BLaER1 (cell line): Measurements from ENCODE around the gene SRCIN1.

Source experiments
- H3K27ac ChIP-seq: shearing (Covaris generic); formaldehyde crosslinking; 2 replicates; pipeline ENCODE4 v1.8.1; 2022
- H3K27me3 ChIP-seq: shearing (Covaris generic); formaldehyde crosslinking; 2 replicates; pipeline ENCODE4 v1.8.1; 2022
- H3K36me3 ChIP-seq: shearing (Covaris generic); formaldehyde crosslinking; 2 replicates; pipeline ENCODE4 v1.8.1; 2022
- H3K4me1 ChIP-seq: shearing (Covaris generic); formaldehyde crosslinking; 2 replicates; pipeline ENCODE4 v1.8.1; 2022
- H3K4me2 ChIP-seq: shearing (Covaris generic); formaldehyde crosslinking; 2 replicates; pipeline ENCODE4 v1.8.1; 2022
- H3K4me3 ChIP-seq: shearing (Covaris generic); formaldehyde crosslinking; 2 replicates; pipeline ENCODE4 v1.8.1; 2022
- H3K9ac ChIP-seq: shearing (Covaris generic); formaldehyde crosslinking; 2 replicates; pipeline ENCODE4 v1.8.1; 2022
- H3K9me3 ChIP-seq: shearing (Covaris generic); formaldehyde crosslinking; 2 replicates; pipeline ENCODE4 v1.8.1; 2022
- H4K20me1 ChIP-seq: shearing (Covaris generic); formaldehyde crosslinking; 2 replicates; pipeline ENCODE4 v1.8.1; 2022
- Cebpa-rat ChIP-seq: shearing (Covaris generic); IDR thresholded peaks from 2 replicates; pipeline ENCODE4 v1.8.1; 2022

SRCIN1 gene

DNA sequence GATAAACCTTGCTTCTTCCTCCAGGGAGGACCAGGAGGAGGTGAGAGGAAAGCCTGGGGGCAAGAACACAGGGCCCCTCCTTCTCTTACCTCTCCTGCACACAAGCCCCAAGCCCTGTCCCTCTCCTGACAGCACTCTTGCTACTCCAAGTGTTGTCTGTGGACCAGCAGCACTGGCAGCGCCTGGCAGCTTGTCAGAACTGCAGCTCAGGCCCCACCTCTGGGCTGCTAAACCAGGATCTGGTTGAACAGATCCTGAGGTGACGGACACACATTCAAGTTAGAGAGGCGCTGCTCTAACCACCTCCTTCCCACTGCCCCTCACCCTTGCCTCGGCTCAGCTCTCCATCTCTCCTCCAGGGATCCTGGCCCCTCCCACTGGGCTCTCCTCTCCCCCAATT is 56.5 kb downstream of the SRCIN1 start:
- H3K27ac ChIP-seq = no peak overlapping the region
- TF ChIP-seq Cebpa-rat = no peak
- no peaks in the 10 kb centered on the region for H3K36me3 ChIP-seq
- H3K9ac ChIP-seq = no peak overlapping the region
- peaks cover 20% of the 10 kb centered on the region for H3K4me1 ChIP-seq
- no peaks in the 10 kb centered on the region for H3K9me3 ChIP-seq
- H3K27me3 ChIP-seq = no peaks in the 10 kb centered on the region
- H3K4me3 ChIP-seq = no peak overlapping the region
- no peaks in the 10 kb centered on the region for H4K20me1 ChIP-seq
- no peak overlapping the region for H3K4me2 ChIP-seq

GRCh38 chr17:38547444-38547843 is 58.3 kb downstream of the SRCIN1 start:
- Histone ChIP-seq H3K9ac (no peak overlapping the region), H3K27ac (no peak overlapping the region), H4K20me1 (no peaks in the 10 kb centered on the region), H3K27me3 (no peaks in the 10 kb centered on the region), H3K4me3 (no peak overlapping the region), H3K4me2 (no peak overlapping the region), H3K9me3 (no peaks in the 10 kb centered on the region), H3K36me3 (no peaks in the 10 kb centered on the region), H3K4me1 (peaks cover 11% of the 10 kb centered on the region)
- no peak for TF ChIP-seq Cebpa-rat

- Histone ChIP-seq H3K9me3 (no peaks in the 10 kb centered on the region), H3K4me1 (peaks cover 11% of the 10 kb centered on the region), H4K20me1 (no peaks in the 10 kb centered on the region), H3K27ac (no peak overlapping the region), H3K27me3 (no peaks in the 10 kb centered on the region), H3K36me3 (no peaks in the 10 kb centered on the region), H3K9ac (no peak overlapping the region), H3K4me2 (no peak overlapping the region), H3K4me3 (no peak overlapping the region)
- TF ChIP-seq Cebpa-rat = no peak
Measured at GRCh38 chr17:38546396-38546795, 59.4 kb downstream of the SRCIN1 start.

DNA sequence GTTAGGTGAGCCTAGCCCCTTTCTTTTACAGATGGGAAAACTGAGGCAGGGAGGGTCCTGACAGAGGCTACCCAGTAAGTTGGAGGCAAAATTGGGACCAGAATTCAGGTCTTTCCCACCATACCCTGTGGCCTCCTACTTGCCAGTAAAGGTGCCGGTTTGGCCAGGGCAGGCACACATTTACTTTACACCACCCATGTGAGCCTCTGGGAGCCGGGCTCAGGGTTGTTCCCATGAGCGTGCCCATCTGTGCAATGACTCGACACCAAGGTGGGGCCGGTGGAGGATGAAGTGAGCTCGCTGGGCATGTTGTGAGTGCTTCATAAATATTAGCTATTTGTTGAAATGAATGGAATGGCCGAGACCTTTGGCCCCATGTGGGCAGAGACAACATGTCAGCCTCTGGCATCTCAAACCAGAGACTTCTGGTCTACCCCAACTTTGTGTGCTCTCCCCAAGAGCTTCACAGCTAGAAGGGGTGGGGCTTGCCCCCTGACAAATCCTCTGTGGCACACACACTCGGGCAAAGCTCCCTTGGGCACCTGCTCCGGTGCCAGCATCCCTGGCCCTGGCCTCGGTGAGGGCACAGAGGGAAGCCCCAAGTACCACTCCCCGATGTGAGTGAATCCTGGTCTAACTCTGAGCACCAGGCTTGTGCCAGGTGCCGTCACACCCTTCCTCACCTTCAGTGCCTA is 60.1 kb downstream of the SRCIN1 start:
- H3K4me1 ChIP-seq = peaks cover 11% of the 10 kb centered on the region
- no peak overlapping the region for H3K4me2 ChIP-seq
- no peak overlapping the region for H3K27ac ChIP-seq
- no peaks in the 10 kb centered on the region for H3K36me3 ChIP-seq
- H3K4me3 ChIP-seq = no peak overlapping the region
- no peak overlapping the region for H3K9ac ChIP-seq
- no peaks in the 10 kb centered on the region for H3K27me3 ChIP-seq
- no peaks in the 10 kb centered on the region for H3K9me3 ChIP-seq
- no peak for TF ChIP-seq Cebpa-rat
- no peaks in the 10 kb centered on the region for H4K20me1 ChIP-seq

GRCh38 chr17:38544839-38545209 is 60.9 kb downstream of the SRCIN1 start:
- Histone ChIP-seq H3K27ac (no peak overlapping the region), H3K36me3 (no peaks in the 10 kb centered on the region), H4K20me1 (no peaks in the 10 kb centered on the region), H3K4me1 (peaks cover 13% of the 10 kb centered on the region), H3K9me3 (no peaks in the 10 kb centered on the region), H3K9ac (no peak overlapping the region), H3K27me3 (no peaks in the 10 kb centered on the region), H3K4me3 (no peak overlapping the region), H3K4me2 (no peak overlapping the region)
- TF ChIP-seq Cebpa-rat = no peak

GRCh38 chr17:38544175-38544838 is 61.4 kb downstream of the SRCIN1 start:
- Histone ChIP-seq H4K20me1 (no peaks in the 10 kb centered on the region), H3K9me3 (no peaks in the 10 kb centered on the region)

DNA sequence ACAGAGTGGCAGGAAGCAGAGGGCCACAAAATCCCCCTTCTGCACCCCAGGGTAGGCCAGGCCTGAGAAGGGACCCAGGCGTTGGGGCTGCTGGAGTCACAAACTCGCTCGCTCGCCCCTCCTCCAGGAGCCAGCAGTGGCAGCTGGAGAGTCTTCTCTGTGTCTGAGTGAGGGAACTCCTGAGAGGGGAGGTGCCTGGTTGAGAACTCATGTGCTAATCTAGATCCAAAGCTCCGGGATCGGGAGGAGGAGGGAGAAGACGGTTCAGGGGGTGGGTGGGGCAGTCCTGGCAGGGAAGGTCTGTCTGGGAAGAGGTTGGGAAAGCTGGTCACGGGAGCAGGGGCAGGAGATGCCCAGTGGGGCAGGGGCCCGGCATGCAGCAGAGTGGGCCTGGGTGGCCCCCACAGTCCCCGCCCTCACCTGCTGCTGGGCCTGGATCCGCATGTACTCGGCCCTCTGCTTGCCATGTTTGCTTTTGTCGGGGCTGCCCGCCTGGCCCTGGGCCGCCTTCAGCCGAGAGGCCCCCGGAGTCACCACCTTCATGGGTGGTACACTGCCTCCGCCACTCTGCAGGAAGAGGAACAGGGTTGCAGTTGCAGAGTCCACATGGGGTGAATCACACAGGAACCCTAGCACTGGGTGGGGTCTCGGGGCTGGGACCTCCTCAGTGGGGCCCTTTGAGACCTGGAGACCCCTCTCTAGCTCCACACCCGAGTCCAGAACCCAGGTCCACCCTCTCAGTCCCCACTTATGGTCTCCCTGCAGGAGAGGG is 62.2 kb downstream of the SRCIN1 start:
- TF ChIP-seq Cebpa-rat = no peak
- Histone ChIP-seq H3K4me3 (no peak overlapping the region), H3K36me3 (no peaks in the 10 kb centered on the region), H3K4me2 (no peak overlapping the region), H3K9me3 (no peaks in the 10 kb centered on the region), H3K27me3 (no peaks in the 10 kb centered on the region), H3K27ac (no peak overlapping the region), H4K20me1 (no peaks in the 10 kb centered on the region), H3K9ac (no peak overlapping the region), H3K4me1 (peaks cover 21% of the 10 kb centered on the region)

More at GRCh38 chr17:38544175-38544838, 61.4 kb downstream of the SRCIN1 start:
- Histone ChIP-seq H3K4me1 (peaks cover 18% of the 10 kb centered on the region), H3K4me2 (0 out of 2 replicates have a peak overlapping the region, but pooled peaks have one; percentile 30), H3K4me3 (no peak overlapping the region), H3K36me3 (no peaks in the 10 kb centered on the region), H3K27ac (no peak overlapping the region), H3K27me3 (no peaks in the 10 kb centered on the region), H3K9ac (no peak overlapping the region)
- TF ChIP-seq Cebpa-rat = no peak

- Histone ChIP-seq H3K4me1 (peaks cover 21% of the 10 kb centered on the region), H3K4me2 (no peak overlapping the region), H3K4me3 (no peak overlapping the region), H3K36me3 (no peaks in the 10 kb centered on the region), H3K27ac (no peak overlapping the region), H3K9ac (no peak overlapping the region), H3K27me3 (no peaks in the 10 kb centered on the region), H4K20me1 (no peaks in the 10 kb centered on the region), H3K9me3 (no peaks in the 10 kb centered on the region)
- no peak for TF ChIP-seq Cebpa-rat
Measured at GRCh38 chr17:38542286-38542685, 63.5 kb downstream of the SRCIN1 start.

DNA sequence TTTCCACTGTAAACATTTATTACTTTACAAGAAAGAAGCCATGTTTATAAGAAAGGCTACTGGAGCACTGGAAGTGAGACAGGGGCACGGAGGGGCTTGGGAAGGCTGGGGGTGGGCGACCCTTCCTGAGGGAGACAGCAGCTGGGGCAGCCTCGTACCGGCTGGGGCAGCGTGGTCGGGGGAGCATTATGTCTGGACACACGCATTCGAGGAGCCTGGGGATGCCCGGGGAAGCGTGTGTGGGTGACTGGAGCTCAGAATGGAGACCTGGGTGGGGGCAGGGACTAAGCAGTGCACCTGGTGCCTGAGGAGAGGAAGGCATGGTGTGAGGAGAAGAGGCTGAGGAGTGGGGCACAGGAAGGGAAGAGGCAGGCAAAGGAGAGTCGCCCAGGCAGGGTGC is 64.5 kb downstream of the SRCIN1 start:
- H3K36me3 ChIP-seq = no peaks in the 10 kb centered on the region
- no peak overlapping the region for H3K27ac ChIP-seq
- no peak for TF ChIP-seq Cebpa-rat
- H3K4me3 ChIP-seq = no peak overlapping the region
- H3K4me1 ChIP-seq = peaks cover 21% of the 10 kb centered on the region
- no peak overlapping the region for H3K4me2 ChIP-seq
- H3K9ac ChIP-seq = no peak overlapping the region
- no peaks in the 10 kb centered on the region for H3K27me3 ChIP-seq
- no peaks in the 10 kb centered on the region for H3K9me3 ChIP-seq
- no peaks in the 10 kb centered on the region for H4K20me1 ChIP-seq

GRCh38 chr17:38540514-38541045 is 65.2 kb downstream of the SRCIN1 start:
- Histone ChIP-seq H3K4me1 (peaks cover 21% of the 10 kb centered on the region), H3K9me3 (no peaks in the 10 kb centered on the region), H4K20me1 (no peaks in the 10 kb centered on the region), H3K9ac (no peak overlapping the region), H3K4me3 (no peak overlapping the region), H3K27me3 (no peaks in the 10 kb centered on the region), H3K27ac (no peak overlapping the region), H3K4me2 (no peak overlapping the region), H3K36me3 (no peaks in the 10 kb centered on the region)
- no peak for TF ChIP-seq Cebpa-rat
